Gastroesophageal sphincter (tissue), 3 donors: ENCODE measurements around the gene AMN1.
"Not testable (repeated sequence)": the region's sequence is repeated elsewhere in the genome, so short reads cannot be mapped to it uniquely, and the experiment has no call there.

Source experiments
- CTCF ChIP-seq, 4 experiments: fragments of 200-600 bp in 2 of 4; fragments of 450-650 bp in 2 of 4; sonication (generic) in 1 of 4; IDR thresholded peaks; one replicate each; pipeline ENCODE4 v1.5.1; 2017 to 2019; ENCODE audit warnings: antibody characterized with exemption in 4 of 4, mild to moderate bottlenecking in 2 of 4, moderate library complexity in 2 of 4
- EP300 ChIP-seq: sonication (generic); formaldehyde crosslinking; IDR thresholded peaks from one replicate; pipeline ENCODE4 v1.6.1; 2017; ENCODE audit warnings: antibody characterized with exemption, mild to moderate bottlenecking
- POLR2AphosphoS5 ChIP-seq: sonication (generic); formaldehyde crosslinking; IDR thresholded peaks from one replicate; pipeline ENCODE4 v1.6.1; 2017; ENCODE audit warnings: antibody characterized with exemption

DNA sequence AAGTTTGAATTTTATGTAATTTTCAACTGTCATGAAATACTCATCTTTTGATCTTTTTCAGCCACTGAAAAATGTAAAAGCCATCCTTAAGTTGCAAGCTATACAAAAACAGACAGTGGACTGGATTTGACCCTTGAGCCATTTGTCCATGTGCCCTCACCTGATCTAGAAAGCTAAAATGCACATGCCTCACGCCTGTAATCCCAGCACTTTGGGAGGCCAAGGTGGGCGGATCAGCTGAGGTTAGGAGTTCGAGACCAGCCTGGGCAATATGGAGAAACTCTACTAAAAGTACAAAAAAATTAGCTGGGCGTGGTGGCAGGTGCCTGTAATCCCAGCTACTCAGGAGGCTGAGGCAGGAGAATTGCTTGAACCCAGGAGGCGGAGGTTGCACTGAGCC is 2.4 kb upstream of the AMN1 start:
- not testable (repeated sequence) for TF ChIP-seq CTCF (IDR thresholded peaks at IDR 0.05); POLR2AphosphoS5; EP300
